HL-60 (cell line): ENCODE measurements around the gene KRTAP10-8.

ENCODE experiments used
- CTCF ChIP-seq: IDR thresholded peaks from one replicate; pipeline ENCODE4 v1.5.1; 2011; ENCODE audit warnings: low read length, control low read depth, inconsistent platforms; ENCODE audit not compliant: insufficient read depth
- GABPA ChIP-seq: IDR thresholded peaks from 2 replicates; pipeline ENCODE4 v1.6.1; 2012; ENCODE audit warnings: low read depth
- SPI1 ChIP-seq: IDR thresholded peaks from 2 replicates; pipeline ENCODE4 v1.6.1; 2012; ENCODE audit warnings: low read depth, mild to moderate bottlenecking, borderline replicate concordance

- no peak for TF ChIP-seq CTCF
- no peak for TF ChIP-seq GABPA
- TF ChIP-seq SPI1: no peak
Measured at GRCh38 chr21:44658913-44659595, 47.2 kb downstream of the KRTAP10-8 start.
